OCI-LY3 (cell line): Measurements from ENCODE around the gene FLYWCH1.

ENCODE experiments used
- H2AFZ ChIP-seq: fragments of 200-600, 300-600 bp; shearing (Covaris generic); 2 replicates; pipeline ENCODE4 v1.6.0; 2014; ENCODE audit warnings: antibody characterized with exemption, low read depth, low read length
- H3K27ac ChIP-seq: fragments of 200-600, 300-600 bp; sonication (generic); 2 replicates; pipeline ENCODE4 v1.5.1; 2014; ENCODE audit warnings: mild to moderate bottlenecking, low read length, moderate library complexity, mixed read lengths
- H3K27me3 ChIP-seq: fragments of 200-600, 300-600 bp; sonication (generic); 2 replicates; pipeline ENCODE4 v1.6.1; 2014; ENCODE audit warnings: low read depth, low read length, mixed read lengths
- H3K36me3 ChIP-seq: fragments of 200-600, 300-600 bp; sonication (generic); replicated peaks from 2 replicates; pipeline ENCODE3; 2014; ENCODE audit warnings: low read depth, low read length, mixed read lengths
- H3K4me1 ChIP-seq: fragments of 300-600, 200-600 bp; sonication (generic); 2 replicates; pipeline ENCODE4 v1.6.1; 2014; ENCODE audit warnings: low read length, mixed read lengths
- H3K4me2 ChIP-seq: fragments of 200-600, 300-600 bp; sonication (generic); 2 replicates; pipeline ENCODE4 v1.6.1; 2014; ENCODE audit warnings: low read length, mixed read lengths
- H3K4me3 ChIP-seq: fragments of 300-600, 200-600 bp; sonication (generic); 2 replicates; pipeline ENCODE4 v1.5.1; 2014; ENCODE audit warnings: antibody characterized with exemption, mild to moderate bottlenecking, low read length, moderate library complexity
- H3K79me2 ChIP-seq: fragments of 300-600, 200-600 bp; shearing (Covaris generic); 2 replicates; pipeline ENCODE4 v1.6.1; 2014; ENCODE audit warnings: mild to moderate bottlenecking, low read length, mixed read lengths
- H3K9ac ChIP-seq: fragments of 300-600, 200-600 bp; shearing (Covaris generic); 2 replicates; pipeline ENCODE4 v1.6.0; 2014; ENCODE audit warnings: mild to moderate bottlenecking, low read length, moderate library complexity
- H3K9me3 ChIP-seq: fragments of 200-600, 300-600 bp; shearing (Covaris generic); 2 replicates; pipeline ENCODE4 v1.6.1; 2014; ENCODE audit warnings: low read length, mixed read lengths; ENCODE audit not compliant: insufficient read depth
- H4K20me1 ChIP-seq: fragments of 200-600, 300-600 bp; sonication (generic); 2 replicates; pipeline ENCODE4 v1.6.1; 2016; ENCODE audit warnings: low read length, mixed read lengths; ENCODE audit not compliant: insufficient read depth
- CTCF ChIP-seq: fragments of 200-600, 300-600 bp; sonication (generic); IDR thresholded peaks from 2 replicates; pipeline ENCODE4 v1.5.1; 2014; ENCODE audit warnings: antibody characterized with exemption, low read length, low read depth
- EZH2phosphoT487 ChIP-seq: fragments of 200-600 bp; shearing (Covaris generic); IDR thresholded peaks from 2 replicates; pipeline ENCODE4 v1.6.1; 2018; ENCODE audit warnings: antibody characterized with exemption, mixed run types, low read depth

Gene FLYWCH1

GRCh38 chr16:2988590-2989099 lies 76.9 kb downstream of the FLYWCH1 start:
- no peak overlapping the region for H3K27ac ChIP-seq
- H3K9me3 ChIP-seq, result no peaks in the 10 kb centered on the region
- H3K4me1 ChIP-seq, result no peaks in the 10 kb centered on the region
- H3K27me3 ChIP-seq, result peaks cover 25% of the 10 kb centered on the region
- H4K20me1 ChIP-seq, result no peaks in the 10 kb centered on the region
- H3K4me2 ChIP-seq, result no peak overlapping the region
- no peaks in the 10 kb centered on the region for H3K36me3 ChIP-seq
- no peak overlapping the region for H3K9ac ChIP-seq
- H2AFZ ChIP-seq, result no peak overlapping the region
- H3K4me3 ChIP-seq, result no peak overlapping the region
- no peaks in the 10 kb centered on the region for H3K79me2 ChIP-seq
- TF ChIP-seq EZH2phosphoT487 (no peak), CTCF (no peak)

GRCh38 chr16:2990891-2991290 lies 79.2 kb downstream of the FLYWCH1 start:
- no peak overlapping the region for H3K4me3 ChIP-seq

GRCh38 chr16:2991566-2992261 lies 80.0 kb downstream of the FLYWCH1 start:
- no peaks in the 10 kb centered on the region for H3K9me3 ChIP-seq
- no peak overlapping the region for H3K4me3 ChIP-seq
- no peak overlapping the region for H3K4me2 ChIP-seq
- H3K79me2 ChIP-seq, result no peaks in the 10 kb centered on the region
- H2AFZ ChIP-seq, result no peak overlapping the region
- peaks cover 27% of the 10 kb centered on the region for H3K27me3 ChIP-seq
- H3K27ac ChIP-seq, result no peak overlapping the region
- H3K4me1 ChIP-seq, result no peaks in the 10 kb centered on the region
- no peaks in the 10 kb centered on the region for H3K36me3 ChIP-seq
- no peak for TF ChIP-seq CTCF
- TF ChIP-seq EZH2phosphoT487, result no peak
- no peak overlapping the region for H3K9ac ChIP-seq
- H4K20me1 ChIP-seq, result no peaks in the 10 kb centered on the region

More at GRCh38 chr16:2990891-2991290, 79.2 kb downstream of the FLYWCH1 start:
- no peaks in the 10 kb centered on the region for H3K9me3 ChIP-seq
- no peaks in the 10 kb centered on the region for H3K4me1 ChIP-seq
- H4K20me1 ChIP-seq, result no peaks in the 10 kb centered on the region
- no peak overlapping the region for H3K4me2 ChIP-seq
- H3K9ac ChIP-seq, result no peak overlapping the region
- H3K27ac ChIP-seq, result no peak overlapping the region
- H2AFZ ChIP-seq, result no peak overlapping the region
- no peaks in the 10 kb centered on the region for H3K36me3 ChIP-seq
- no peaks in the 10 kb centered on the region for H3K79me2 ChIP-seq
- TF ChIP-seq EZH2phosphoT487 (no peak), CTCF (no peak)
- peaks cover 25% of the 10 kb centered on the region for H3K27me3 ChIP-seq

- Histone ChIP-seq H3K4me2 (no peak overlapping the region), H2AFZ (no peak overlapping the region), H3K4me1 (no peaks in the 10 kb centered on the region), H3K36me3 (no peaks in the 10 kb centered on the region), H3K79me2 (no peaks in the 10 kb centered on the region), H3K27ac (no peak overlapping the region), H4K20me1 (no peaks in the 10 kb centered on the region), H3K4me3 (no peak overlapping the region), H3K27me3 (peaks cover 35% of the 10 kb centered on the region), H3K9ac (no peak overlapping the region), H3K9me3 (no peaks in the 10 kb centered on the region)
- no peak for TF ChIP-seq CTCF
- no peak for TF ChIP-seq EZH2phosphoT487
These were observed 80.8 kb downstream of the FLYWCH1 start for GRCh38 chr16:2992383-2993081.
